ENCODE results near the gene HDAC6.

The HDAC6 gene

DNA sequence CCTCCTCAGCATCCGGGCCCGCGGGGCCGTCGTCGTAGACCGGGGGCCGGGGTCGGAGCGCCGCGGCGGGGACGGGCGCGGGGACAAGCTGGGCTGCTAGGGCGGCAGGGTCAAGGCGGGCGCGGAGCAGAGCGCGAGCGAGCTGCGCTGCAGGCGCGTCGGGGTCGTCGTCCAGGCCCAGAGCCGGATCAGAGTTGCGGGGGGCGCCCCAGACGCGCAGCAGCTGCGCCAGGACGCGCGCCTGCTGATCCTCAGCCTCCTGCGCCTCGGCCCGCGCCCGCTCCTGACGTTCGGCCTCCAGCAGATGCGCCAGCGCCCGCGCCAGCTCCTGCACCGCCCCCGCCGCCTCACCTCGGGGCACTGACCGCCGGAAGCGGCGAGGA is 30.0 kb downstream of the HDAC6 start (continued):
- TF ChIP-seq, protein P1, sequence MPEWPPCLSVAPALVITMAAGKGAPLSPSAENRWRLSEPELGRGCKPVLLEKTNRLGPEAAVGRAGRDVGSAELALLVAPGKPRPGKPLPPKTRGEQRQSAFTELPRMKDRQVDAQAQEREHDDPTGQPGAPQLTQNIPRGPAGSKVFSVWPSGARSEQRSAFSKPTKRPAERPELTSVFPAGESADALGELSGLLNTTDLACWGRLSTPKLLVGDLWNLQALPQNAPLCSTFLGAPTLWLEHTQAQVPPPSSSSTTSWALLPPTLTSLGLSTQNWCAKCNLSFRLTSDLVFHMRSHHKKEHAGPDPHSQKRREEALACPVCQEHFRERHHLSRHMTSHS (tag by site-specific recombination; IDR thresholded peaks at IDR 0.05), result no peak
- TF ChIP-seq TRIM28 (IDR thresholded peaks at IDR 0.05; ENCODE audit: borderline replicate concordance, low read length), result no peak
- TF ChIP-seq ZNF501 (tag by site-specific recombination; IDR thresholded peaks at IDR 0.05), result no peak
- TF ChIP-seq REPIN1 (tag by site-specific recombination; IDR thresholded peaks at IDR 0.05; ENCODE audit: low read depth), result no peak
- no peak for TF ChIP-seq HOXA7 (CRISPR knock-in tag; IDR thresholded peaks at IDR 0.05; ENCODE audit: borderline replicate concordance)
- TF ChIP-seq SP2 (tag by site-specific recombination; IDR thresholded peaks at IDR 0.05), result no peak

DNA sequence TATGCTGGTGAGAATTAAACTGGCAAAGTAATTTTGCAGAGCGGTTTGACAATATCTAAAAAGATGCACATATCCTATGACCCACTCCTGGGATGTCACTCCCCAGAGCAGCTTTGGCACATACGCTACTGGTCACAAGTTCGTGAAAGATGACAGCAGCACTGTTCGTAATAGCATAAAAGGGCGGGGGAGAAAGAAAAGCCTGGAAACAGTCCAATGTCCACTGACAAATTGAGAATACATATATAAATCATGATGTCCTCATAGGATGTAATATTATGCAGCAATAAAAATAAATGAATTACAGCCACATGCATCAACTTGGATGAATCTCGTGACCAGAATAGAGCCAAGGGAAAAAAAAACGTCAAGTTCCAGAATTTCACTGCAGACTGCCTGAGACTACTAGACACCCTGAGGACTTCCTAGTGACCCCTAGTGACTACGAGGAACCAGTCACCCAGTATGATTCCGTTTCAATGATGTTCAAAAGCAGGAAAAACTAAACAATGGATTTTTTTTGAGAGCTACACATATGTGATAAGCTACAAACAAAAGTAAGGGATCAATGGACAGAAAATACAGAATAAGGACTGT is 31.8 kb downstream of the HDAC6 start:
- no peak overlapping the region for H3K4me3 ChIP-seq (ENCODE audit: low read depth, low read length)
- no peaks in the 10 kb centered on the region; a peak in 1 of 3 replicates for H3K36me3 ChIP-seq (ENCODE audit: control insufficient read depth in 2 of 2, insufficient read depth in 1 of 2, low read length in 2 of 2)
- TF ChIP-seq, protein P2, sequence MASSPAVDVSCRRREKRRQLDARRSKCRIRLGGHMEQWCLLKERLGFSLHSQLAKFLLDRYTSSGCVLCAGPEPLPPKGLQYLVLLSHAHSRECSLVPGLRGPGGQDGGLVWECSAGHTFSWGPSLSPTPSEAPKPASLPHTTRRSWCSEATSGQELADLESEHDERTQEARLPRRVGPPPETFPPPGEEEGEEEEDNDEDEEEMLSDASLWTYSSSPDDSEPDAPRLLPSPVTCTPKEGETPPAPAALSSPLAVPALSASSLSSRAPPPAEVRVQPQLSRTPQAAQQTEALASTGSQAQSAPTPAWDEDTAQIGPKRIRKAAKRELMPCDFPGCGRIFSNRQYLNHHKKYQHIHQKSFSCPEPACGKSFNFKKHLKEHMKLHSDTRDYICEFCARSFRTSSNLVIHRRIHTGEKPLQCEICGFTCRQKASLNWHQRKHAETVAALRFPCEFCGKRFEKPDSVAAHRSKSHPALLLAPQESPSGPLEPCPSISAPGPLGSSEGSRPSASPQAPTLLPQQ (tag by site-specific recombination; IDR thresholded peaks at IDR 0.05), result no peak
- TF ChIP-seq ZNF37A (tag by site-specific recombination; IDR thresholded peaks at IDR 0.05), result no peak
- no peak for TF ChIP-seq GLI4 (tag by site-specific recombination; IDR thresholded peaks at IDR 0.05)
- TF ChIP-seq ZNF341 (tag by site-specific recombination; IDR thresholded peaks at IDR 0.05; ENCODE audit: low read depth), result peak; percentile 29; the same call in 1 of the 2 replicates
- no peak for TF ChIP-seq SP2 (tag by site-specific recombination; IDR thresholded peaks at IDR 0.05)
- TF ChIP-seq, protein P3, sequence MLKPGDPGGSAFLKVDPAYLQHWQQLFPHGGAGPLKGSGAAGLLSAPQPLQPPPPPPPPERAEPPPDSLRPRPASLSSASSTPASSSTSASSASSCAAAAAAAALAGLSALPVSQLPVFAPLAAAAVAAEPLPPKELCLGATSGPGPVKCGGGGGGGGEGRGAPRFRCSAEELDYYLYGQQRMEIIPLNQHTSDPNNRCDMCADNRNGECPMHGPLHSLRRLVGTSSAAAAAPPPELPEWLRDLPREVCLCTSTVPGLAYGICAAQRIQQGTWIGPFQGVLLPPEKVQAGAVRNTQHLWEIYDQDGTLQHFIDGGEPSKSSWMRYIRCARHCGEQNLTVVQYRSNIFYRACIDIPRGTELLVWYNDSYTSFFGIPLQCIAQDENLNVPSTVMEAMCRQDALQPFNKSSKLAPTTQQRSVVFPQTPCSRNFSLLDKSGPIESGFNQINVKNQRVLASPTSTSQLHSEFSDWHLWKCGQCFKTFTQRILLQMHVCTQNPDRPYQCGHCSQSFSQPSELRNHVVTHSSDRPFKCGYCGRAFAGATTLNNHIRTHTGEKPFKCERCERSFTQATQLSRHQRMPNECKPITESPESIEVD (tag by site-specific recombination; IDR thresholded peaks at IDR 0.05), result peak; percentile 26; the same call in 1 of the 2 replicates
- TF ChIP-seq ZNF335 (tag by site-specific recombination; conservative IDR thresholded peaks at IDR 0.05), result no peak
- TF ChIP-seq ZNF629 (tag by site-specific recombination; IDR thresholded peaks at IDR 0.05), result peak; percentile 38; the same call in 1 of the 2 replicates
- TF ChIP-seq ZNF654 (tag by site-specific recombination; IDR thresholded peaks at IDR 0.05; ENCODE audit: low read depth), result 0 out of 2 replicates have a peak, but pooled peaks have one; percentile 5
- no peak for TF ChIP-seq ZNF416 (tag by site-specific recombination; IDR thresholded peaks at IDR 0.05)
- TF ChIP-seq ZNF302 (tag by site-specific recombination; IDR thresholded peaks at IDR 0.05; ENCODE audit: low read depth), result no peak
- no peaks in the 10 kb centered on the region for H3K9me3 ChIP-seq (ENCODE audit: control insufficient read depth, insufficient read depth, low read depth, low read length)
- no peak overlapping the region for H3K27ac ChIP-seq (ENCODE audit: extremely low read depth, low read depth, low read length)
- ChIA-PET CTCF (interaction anchor here (0.8 to 0.9 kb wide), 2 partner anchors 10 to 185 kb away, joined by 4 to 5 read pairs; no protein-coding TSS in a partner anchor), POLR2A (interaction anchor here (0.6 to 1.2 kb wide), 3 partner anchors 32 to 356 kb away, joined by 3 read pairs; partner anchors contain the start of genes HDAC6, PQBP1 and TIMM17B)
- H3K4me1 ChIP-seq (ENCODE audit: control insufficient read depth, insufficient read depth, low read length), result no peaks in the 10 kb centered on the region

DNA sequence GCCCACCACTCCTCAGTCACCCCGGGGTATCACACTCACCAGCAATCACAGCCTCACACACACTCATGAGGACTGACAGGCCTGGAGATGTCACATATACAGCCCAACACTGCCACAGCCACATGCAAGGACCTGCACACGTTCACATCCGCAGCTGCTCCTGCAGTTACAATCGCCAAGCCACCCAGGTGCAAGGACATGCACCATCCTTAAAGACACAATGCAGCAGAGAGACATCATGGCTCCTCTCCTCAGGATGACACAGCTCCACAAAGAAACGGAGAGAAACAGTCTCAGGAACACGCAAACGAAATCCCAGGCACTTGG is 32.5 kb downstream of the HDAC6 start:
- Histone ChIP-seq H3K4me1 (ENCODE audit: control insufficient read depth, insufficient read depth, low read length) (no peaks in the 10 kb centered on the region), H3K9me3 (ENCODE audit: control insufficient read depth, insufficient read depth, low read depth, low read length) (no peaks in the 10 kb centered on the region), H3K36me3 (ENCODE audit: control insufficient read depth in 2 of 2, insufficient read depth in 1 of 2, low read length in 2 of 2) (no peaks in the 10 kb centered on the region; a peak in 1 of 3 replicates), H3K4me3 (ENCODE audit: low read depth, low read length) (peak overlapping the region; percentile 61), H3K27ac (ENCODE audit: extremely low read depth, low read depth, low read length) (no peak overlapping the region)
- POLR2A ChIA-PET, result interaction anchor here (0.7 to 1.2 kb wide), 3 partner anchors 32 to 63 kb away, joined by 3 to 4 read pairs (median 3); partner anchors contain the start of genes HDAC6, PQBP1 and TIMM17B
- CTCF ChIA-PET, result interaction anchor here (0.5 to 0.9 kb wide), 4 partner anchors 10 to 1043 kb away, joined by 3 to 5 read pairs (median 4); no protein-coding TSS in a partner anchor
- no peak for TF ChIP-seq ZNF670 (tag by site-specific recombination; IDR thresholded peaks at IDR 0.05; ENCODE audit: low read depth)
- TF ChIP-seq ZBTB20 (tag by site-specific recombination; IDR thresholded peaks at IDR 0.05), result no peak
- no peak for TF ChIP-seq ZNF274 (IDR thresholded peaks at IDR 0.05; ENCODE audit: low read length)
- TF ChIP-seq ZNF274 (tag by site-specific recombination; IDR thresholded peaks at IDR 0.05; ENCODE audit: borderline replicate concordance), result no peak
- TF ChIP-seq, protein P4, sequence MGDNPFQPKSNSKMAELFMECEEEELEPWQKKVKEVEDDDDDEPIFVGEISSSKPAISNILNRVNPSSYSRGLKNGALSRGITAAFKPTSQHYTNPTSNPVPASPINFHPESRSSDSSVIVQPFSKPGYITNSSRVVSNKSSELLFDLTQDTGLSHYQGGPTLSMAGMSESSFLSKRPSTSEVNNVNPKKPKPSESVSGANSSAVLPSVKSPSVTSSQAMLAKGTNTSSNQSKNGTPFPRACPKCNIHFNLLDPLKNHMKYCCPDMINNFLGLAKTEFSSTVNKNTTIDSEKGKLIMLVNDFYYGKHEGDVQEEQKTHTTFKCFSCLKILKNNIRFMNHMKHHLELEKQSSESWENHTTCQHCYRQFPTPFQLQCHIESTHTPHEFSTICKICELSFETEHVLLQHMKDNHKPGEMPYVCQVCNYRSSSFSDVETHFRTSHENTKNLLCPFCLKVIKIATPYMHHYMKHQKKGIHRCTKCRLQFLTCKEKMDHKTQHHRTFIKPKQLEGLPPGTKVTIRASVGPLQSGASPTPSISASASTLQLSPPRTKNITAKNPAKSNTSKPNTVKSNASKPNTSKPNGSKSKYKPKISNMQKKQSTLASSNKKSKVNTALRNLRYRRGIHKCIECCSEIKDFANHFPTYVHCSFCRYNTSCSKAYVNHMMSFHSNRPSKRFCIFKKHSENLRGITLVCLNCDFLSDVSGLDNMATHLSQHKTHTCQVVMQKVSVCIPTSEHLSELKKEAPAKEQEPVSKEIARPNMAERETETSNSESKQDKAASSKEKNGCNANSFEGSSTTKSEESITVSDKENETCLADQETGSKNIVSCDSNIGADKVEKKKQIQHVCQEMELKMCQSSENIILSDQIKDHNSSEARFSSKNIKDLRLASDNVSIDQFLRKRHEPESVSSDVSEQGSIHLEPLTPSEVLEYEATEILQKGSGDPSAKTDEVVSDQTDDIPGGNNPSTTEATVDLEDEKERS (tag by site-specific recombination; IDR thresholded peaks at IDR 0.05), result 0 out of 2 replicates have a peak, but pooled peaks have one; percentile 55
- TF ChIP-seq, protein P5, sequence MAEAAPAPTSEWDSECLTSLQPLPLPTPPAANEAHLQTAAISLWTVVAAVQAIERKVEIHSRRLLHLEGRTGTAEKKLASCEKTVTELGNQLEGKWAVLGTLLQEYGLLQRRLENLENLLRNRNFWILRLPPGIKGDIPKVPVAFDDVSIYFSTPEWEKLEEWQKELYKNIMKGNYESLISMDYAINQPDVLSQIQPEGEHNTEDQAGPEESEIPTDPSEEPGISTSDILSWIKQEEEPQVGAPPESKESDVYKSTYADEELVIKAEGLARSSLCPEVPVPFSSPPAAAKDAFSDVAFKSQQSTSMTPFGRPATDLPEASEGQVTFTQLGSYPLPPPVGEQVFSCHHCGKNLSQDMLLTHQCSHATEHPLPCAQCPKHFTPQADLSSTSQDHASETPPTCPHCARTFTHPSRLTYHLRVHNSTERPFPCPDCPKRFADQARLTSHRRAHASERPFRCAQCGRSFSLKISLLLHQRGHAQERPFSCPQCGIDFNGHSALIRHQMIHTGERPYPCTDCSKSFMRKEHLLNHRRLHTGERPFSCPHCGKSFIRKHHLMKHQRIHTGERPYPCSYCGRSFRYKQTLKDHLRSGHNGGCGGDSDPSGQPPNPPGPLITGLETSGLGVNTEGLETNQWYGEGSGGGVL (tag by site-specific recombination; IDR thresholded peaks at IDR 0.05), result no peak

All from HEK293 (cell line).